HG02642 (cell line): Measurements from ENCODE around the gene KANSL1L.
"Not testable (repeated sequence)": the region's sequence is repeated elsewhere in the genome, so short reads cannot be mapped to it uniquely, and the experiment has no call there.

Experiments used
- ATAC-seq: cut with Tn5 transposase; IDR thresholded peaks from one replicate; pipeline ENCODE4 v1.9.1; 2021; ENCODE audit warnings: mild to moderate bottlenecking; ENCODE audit not compliant: unreplicated experiment, poor library complexity

The KANSL1L gene, protein sequence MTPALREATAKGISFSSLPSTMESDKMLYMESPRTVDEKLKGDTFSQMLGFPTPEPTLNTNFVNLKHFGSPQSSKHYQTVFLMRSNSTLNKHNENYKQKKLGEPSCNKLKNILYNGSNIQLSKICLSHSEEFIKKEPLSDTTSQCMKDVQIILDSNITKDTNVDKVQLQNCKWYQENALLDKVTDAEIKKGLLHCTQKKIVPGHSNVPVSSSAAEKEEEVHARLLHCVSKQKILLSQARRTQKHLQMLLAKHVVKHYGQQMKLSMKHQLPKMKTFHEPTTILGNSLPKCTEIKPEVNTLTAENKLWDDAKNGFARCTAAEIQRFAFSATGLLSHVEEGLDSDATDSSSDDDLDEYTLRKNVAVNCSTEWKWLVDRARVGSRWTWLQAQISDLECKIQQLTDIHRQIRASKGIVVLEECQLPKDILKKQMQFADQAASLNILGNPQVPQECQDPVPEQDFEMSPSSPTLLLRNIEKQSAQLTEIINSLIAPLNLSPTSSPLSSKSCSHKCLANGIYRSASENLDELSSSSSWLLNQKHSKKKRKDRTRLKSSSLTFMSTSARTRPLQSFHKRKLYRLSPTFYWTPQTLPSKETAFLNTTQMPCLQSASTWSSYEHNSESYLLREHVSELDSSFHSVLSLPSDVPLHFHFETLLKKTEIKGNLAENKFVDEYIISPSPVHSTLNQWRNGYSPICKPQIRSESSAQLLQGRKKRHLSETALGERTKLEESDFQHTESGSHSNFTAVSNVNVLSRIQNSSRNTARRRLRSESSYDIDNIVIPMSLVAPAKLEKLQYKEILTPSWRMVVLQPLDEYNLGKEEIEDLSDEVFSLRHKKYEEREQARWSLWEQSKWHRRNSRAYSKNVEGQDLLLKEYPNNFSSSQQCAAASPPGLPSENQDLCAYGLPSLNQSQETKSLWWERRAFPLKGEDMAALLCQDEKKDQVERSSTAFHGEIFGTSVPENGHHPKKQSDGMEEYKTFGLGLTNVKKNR

DNA sequence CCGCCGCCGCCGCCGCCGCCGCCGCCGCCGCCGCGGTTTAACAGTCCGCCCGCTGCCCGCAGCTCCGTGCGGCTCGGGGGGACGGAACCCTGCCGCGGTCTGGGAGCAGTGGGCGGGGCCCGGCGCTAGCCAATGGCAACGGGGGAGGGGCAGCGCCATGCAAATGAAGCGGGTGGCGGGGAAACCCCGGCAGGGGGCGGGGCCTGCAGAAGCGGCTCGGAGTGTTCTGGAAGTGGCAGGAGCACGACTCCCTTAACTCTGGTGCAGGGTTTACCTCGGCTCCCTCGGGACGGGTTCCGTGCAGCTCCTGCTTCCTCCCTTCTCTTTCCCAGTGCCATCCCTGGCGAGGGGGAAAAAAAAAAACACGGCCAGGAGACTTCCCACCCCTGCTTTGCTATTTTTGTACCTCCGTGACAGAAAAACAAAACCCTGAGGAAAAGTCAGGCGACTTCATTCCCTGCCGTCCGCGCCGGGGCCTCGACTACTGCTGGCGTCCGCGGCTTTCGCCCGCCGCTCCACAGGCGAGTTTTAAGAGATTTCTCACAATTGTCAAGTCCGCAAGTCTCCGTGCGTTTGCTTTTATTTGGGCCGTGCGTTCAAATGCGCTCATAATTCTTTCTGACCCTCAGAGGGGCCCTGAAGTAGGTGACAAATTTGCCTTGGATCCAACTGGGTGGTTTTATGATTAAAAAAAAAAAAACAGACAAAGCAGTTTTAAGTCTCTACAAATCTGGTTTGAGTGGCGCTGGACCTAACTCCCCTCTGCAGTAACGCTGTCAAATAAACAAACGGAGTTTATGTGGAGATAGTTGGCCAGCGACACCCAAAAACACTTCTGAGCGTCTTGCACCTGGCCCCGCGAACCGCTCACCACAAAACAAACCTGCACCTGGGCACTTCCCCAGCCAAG is at the start of gene KANSL1L:
TSS of gene KANSL1L (minus strand) at position 101 of the 910 bp plus-strand sequence. CDS start 16,827 bp downstream, outside the sequence.
- ATAC-seq: peak; percentile 79

DNA sequence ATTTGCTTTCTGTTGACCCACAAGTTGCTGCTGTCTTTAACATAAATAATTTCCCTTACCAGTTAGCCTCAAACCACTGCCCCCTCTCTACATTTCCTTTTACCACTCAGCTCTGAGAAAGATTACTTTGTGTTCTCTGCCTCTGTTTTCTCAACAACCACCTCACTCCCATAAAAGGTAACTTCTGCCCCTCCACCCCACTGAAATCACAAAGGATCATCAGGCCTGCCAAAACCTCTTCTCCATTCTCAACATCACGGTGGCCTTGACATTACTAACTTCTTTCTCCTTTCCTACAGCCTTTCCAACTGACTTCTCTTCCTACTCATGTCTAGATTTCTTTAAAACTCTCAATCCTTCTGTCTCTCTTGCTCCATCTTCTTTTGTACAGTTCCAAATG is 43.9 kb upstream of the KANSL1L start:
- ATAC-seq: no peak

DNA sequence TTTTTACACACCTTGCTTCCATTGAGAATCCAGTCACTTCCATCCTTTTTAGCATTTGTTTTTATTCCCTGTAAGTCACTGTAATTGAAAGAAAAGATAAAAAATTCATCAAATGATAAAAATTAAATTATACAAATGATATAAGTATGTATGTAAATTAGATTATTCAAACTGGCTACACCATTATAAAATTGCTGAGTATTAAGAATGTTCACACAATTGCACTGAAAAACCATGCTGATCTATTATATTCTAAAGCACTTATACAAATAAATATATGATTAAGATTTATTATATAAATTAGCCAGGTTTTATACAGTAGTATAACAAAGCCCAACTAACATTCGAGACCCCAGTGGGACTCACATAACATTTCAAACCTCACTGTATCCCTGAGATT is 39.0 kb upstream of the KANSL1L start:
- ATAC-seq: no peak

DNA sequence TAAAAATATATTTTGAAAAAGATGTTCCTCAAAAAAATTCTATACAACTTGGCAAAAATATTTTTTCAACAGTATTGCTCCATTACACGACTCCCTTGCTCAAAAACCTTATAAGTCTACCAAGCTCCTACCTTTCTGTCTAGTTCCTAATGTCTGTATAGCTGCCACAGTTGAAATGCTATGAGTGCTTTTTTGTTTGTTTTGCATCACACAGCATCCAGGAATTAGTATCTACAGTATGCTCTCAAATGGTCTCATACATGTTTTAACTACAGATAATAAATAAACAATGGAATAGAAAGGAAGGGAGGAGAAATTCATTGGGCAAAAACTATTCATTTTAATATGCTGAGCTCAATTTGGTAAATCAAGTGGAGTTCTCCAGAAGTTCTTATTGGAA is 36.7 kb upstream of the KANSL1L start:
- ATAC-seq: no peak

DNA sequence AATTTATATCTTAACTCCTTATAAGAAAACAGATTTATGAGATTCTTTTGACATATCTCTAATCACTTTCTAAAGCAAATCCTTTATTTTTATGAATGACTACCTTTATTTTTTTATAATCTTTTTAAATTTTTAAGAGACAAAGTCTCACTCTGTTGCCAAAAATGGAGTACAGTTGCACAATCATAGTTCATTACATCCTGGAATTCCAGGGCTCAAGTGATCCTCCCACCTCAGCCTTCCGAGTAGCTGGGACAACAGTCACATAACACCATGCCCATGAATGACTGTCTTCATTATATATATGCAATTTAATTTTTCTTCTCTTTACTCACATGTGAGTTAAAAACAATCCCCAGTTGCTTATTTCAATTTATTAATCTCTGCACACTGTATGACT is 32.3 kb upstream of the KANSL1L start:
- no peak for ATAC-seq

DNA sequence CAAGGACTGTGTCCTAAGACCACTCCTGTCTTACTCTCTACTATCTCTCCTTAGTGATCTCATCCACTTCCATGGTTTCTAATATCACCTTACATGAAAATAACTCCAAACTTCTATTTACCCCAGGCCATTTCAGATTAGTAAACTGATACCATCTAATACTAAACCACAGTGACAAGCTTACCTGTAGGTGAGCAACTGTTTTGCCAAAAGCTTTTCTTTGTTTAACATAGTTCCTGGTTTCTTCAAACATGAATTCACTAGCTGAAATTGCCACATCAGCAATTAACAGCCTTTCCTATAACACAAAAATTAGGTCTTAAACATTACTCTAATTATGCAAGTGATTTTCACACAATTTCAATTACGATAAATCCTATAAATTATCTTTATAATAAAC is 31.9 kb upstream of the KANSL1L start:
- ATAC-seq: no peak

DNA sequence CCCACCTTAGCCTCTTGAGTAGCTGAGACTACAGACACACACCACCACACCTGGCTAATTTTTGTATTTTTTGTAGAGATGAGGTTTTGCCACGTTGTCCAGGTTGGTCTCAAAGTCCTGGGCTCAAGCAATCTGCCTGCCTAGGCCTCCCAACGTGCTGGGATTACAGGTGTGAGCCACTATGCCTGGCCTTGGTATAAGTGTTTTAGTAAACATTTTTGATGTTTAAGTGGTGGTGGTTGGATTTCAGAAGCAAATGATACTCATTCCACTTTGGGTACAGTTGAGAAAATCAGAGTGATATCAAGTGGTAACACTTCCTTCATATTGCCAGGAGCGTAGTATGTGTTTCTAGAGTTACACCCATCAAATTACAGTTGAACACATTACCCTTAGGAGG is 28.6 kb upstream of the KANSL1L start:
- no peak for ATAC-seq

DNA sequence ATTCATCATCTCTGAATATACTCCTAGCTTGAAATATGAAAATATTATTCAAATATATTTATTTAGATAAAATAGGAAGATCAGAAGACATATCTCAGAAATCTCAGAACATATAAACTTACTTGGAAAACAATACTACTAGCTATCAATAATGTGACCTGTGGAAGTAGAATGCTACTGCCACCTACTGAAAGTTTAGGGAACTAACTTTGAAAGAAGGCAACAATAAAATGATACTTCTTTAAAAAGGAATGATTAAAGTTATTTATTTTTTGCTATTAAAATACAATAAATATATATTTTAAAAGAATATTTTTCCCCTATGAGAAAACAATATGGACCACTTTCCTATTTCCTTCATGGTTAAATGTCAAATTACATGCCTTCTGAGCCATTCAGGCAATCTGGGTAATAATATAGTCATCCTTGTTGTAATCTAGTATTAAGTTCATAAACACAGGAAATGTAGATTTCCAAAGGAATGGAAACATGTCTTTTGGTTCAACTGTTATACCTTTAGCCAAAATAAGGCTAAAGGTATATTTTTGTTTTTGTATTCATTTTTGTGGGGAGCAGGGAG is 28.1 kb upstream of the KANSL1L start:
- no peak for ATAC-seq

DNA sequence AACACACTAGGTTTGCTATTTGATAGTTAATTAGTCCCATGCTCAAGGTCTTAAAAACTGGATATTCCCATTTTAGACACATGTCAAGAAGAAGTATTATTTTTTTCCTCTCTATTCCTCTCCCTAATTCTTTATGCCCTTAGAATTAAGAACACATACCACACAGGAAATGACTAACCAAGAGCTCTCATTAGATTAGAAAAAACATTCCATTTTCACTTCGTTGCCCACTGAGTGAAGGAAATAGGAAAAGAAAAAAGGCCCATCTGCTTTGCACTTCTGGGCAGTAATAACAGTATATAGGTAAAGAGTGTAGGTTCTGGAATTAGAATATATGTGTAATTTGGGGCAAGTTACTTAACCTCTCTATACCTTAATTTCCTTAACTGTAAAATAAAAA is 27.1 kb upstream of the KANSL1L start:
- no peak for ATAC-seq

DNA sequence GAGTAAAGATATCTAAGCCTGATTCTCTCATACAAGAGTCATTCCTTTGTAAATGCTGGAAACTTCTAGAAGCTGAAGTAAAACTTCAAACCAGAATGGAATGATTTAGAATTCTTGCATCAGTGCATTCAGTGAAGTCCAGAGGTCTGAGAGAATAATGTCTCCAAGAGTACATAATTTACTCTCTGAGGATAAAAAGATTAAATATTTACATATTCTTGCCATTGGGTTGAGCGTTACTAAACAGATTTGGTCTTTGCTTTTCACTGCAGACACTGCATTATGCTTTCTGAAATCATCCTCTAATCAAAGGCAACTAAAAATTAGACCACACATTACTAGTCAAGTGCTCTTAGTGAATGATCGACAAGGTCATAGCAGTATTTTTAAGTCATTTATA is 26.5 kb upstream of the KANSL1L start:
- no peak for ATAC-seq

DNA sequence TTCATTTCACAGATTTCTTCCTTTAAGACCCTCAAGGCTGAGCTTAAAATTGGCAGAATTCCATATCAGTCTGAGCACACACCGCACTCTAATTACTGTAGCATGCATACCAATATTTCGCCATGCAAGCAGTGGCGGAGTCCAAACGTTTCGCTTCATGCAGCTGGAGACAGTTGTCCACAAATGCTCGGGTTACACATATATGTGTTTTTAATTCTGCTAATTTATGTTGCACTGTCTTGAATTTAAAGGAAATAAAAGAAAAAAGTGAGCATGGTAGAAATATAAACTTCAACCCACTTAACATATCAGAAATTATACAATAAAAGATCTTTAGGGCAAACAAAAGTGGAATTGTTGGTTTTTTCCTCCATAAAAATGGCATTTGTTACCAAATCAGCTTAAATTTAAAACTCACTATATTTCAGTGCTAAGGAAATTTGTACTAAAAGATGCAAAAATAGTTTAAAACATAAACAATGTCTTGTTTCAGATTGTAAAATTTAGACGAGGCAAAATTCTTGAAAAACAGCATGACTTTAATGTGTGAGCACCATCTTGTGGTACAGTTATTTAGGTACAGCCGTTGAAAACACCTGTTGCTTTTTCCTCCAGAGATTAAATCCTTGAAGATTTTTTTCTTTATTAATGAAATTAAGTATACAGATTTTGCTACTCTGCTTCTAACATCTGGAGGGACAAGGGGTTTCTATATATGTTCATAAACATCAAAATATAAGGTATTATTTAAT is 24.1 kb upstream of the KANSL1L start:
- ATAC-seq: peak; percentile 40

DNA sequence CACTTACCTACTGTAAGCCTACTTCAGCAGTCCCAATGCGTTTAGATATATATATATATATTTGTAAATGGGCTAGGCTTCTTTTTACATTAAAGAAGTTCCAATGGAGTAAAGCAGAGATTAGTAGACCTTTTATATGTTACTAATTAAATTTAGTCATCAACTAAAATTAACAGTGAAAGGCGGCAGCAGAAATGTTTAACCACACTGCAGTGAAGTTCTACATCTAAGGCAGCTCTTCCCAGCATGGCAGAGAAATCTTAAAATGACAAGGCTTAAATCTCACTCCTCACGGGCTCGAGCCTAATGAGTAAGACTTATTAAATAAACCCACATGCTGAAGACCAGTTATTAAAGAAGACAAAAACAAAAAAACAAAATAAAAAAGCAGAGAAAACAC is 19.1 kb upstream of the KANSL1L start:
- ATAC-seq: no peak

DNA sequence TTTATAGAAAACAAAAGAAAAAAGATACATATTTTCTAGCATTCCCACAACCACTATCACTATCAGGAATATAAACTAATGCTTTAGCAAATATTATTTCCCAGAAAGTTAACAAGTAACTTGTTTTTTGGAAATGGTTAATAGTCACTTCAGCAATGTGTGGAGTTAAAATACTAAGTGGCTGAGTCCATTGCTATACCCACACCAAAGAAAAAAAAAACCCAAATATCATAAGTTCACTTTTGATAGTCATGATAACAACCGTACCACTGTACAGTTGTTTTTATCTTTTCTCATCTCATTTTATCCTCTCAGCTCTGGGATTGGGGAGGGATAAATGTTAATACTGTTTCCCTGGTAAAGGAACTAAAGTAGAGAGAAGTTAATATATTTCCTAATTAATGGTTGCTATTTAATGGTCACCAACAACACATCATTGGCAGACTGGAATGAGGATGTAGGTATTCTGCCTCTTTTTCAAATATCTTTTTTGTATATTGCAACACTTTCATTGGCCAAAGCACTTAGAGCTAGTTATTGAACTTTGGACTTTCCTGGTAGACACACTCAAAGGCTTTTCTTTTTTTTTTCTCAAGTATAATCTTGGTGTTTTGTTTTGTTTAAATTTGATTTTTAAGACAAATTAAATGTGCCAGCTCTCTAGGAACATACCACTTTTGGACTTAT is 18.4 kb upstream of the KANSL1L start:
- ATAC-seq: no peak

DNA sequence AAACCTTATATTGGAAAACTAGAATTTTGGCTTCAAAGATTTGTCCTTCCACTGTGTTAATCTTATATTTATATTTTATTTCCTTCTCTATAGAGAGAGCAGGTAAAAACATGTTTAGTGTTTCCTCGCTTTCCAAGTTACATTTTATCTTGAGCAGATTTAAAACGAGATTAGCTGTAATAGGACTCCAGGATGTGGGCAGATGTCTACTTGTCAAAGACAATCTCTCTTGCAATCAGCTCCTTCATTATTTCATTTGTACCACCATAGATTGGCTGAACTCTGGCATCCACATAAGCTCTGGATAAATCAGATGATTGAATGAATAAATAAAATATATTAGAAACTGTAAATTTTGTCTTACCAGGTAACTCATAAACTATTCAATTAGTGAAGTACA is 17.5 kb upstream of the KANSL1L start:
- ATAC-seq: no peak

DNA sequence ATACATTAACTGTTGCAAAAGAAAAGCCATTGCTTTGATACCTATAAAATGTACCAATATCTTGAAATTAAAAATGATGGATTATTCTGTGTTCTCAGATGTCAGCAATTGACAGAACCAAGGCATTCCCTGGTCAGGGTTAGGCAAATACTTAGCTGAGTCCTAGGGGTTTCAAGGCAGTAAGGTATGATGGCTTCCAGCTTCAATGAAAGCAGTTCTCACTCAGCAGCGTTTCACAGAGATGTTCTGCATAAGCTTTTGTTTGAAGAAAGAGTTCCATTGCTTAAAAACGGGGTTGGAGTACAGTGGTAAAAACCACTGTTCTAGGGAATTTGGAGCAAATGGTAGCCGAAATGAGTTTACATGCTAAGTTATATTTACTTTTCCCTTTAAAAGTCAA is 17.0 kb upstream of the KANSL1L start:
- ATAC-seq: no peak

DNA sequence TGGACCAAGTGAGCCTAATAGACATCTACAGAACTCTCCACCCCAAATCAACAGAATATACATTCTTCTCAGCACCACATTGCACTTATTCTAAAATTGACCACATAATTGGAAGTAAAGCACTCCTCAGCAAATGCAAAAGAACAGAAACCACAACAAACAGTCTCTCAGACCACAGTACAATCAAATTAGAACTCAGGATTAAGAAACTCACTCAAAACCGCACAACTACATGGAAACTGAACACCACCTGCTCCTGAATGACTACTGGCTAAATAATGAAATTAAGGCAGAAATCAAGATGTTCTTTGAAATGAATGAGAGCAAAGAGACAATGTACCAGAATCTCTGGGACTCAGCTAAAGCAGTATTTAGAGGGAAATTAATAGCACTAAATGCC is 12.7 kb upstream of the KANSL1L start:
- ATAC-seq: not testable (repeated sequence)

DNA sequence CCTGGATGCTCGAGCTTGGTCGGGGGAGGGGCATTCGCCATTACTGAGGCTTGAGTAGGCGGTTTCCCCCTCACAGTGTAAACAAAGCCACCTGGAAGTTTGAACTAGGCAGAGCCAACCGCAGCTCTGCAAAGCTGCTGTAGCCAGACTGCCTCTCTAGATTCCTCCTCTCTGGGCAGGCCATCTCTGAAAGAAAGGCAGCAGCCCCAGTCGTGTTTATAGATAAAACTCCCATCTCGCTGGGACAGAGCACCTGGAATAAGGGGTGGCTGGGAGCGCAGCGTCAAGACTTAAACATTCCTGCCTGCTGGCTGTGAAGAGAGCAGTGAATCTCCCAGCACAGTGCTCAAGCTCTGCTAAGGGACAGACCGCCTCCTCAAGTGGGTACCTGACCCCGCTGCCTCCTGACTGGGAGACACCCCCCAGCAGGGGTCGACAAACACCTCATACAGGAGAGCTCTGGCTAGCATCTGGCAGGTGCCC is 10.4 kb upstream of the KANSL1L start:
- not testable (repeated sequence) for ATAC-seq

DNA sequence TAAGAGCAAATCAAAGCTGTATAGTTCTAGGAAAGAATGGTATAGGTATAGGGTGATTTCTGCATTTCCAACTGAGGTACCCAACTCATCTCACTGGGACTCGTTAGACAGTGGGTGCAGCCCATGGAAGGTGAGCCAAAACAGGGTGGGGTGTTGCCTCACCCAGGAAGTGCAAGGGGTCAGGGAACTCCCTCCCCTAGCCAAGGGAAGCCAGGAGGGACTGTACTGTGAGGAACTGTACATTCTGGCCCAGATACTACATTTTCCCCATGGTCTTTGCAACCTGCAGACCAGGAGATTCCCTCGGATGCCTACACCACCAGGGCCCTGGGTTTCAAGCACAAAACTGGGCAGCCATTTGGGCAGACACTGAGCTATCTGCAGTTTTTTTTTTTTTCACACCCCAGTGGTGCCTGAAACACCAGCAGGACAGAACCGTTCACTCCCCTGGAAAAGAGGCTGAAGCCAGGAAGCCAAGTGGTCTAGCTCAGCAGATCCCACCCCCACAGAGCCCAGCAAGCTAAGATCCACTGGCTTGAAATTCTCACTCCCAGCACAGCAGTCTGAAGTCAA is 9.9 kb upstream of the KANSL1L start:
- not testable (repeated sequence) for ATAC-seq
